ENCODE data around the gene USP49. TPM values are rescaled to one million over a fixed set of nuclear protein-coding genes. Genes with fewer than 3 reads are reported as not detected.
A peak's percentile ranks its signal among the peaks of the same experiment; 100 is the strongest.

Gene USP49
- total RNA-seq, 1 experiment from 2014 or later: 2.3 TPM

DNA sequence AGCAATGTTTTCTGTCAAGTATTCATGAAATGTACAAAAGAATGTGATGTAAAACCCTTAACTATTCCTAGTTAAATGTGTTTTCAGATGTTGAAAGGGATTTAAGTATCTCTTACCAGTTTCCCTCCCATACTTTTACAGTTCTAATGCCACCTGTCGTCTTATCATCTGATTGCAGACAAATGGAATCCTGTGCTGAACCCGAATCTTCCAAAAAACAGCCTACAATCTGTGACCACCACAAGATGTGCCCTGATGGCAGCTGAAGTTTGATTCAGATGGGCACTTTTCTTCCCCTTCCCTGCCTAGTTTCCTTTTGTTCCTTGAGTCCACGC, 105.8 kb downstream of the USP49 start:
- TF ChIP-seq EZH2 (IDR thresholded peaks at IDR 0.05; ENCODE audit: low read length, unreplicated experiment) (no peak), CTCF (conservative IDR thresholded peaks at IDR 0.05; ENCODE audit: low read depth, low read length) (no peak), EZH2phosphoT487 (IDR thresholded peaks at IDR 0.05; ENCODE audit: borderline replicate concordance, low read length) (no peak)
- no peak overlapping the region for H3K9ac ChIP-seq (ENCODE audit: low read length)
- no peak for ATAC-seq
- H4K20me1 ChIP-seq (ENCODE audit: low read length): no peaks in the 10 kb centered on the region
- peak overlapping the region; percentile 89; the same call in 1 of the 2 replicates for H3K4me3 ChIP-seq (ENCODE audit: low read length)
- peaks cover 32% of the 10 kb centered on the region for H3K36me3 ChIP-seq (ENCODE audit: low read depth, low read length)
- intact Hi-C loops (cut with micrococcal nuclease): loop anchor here (5.0 to 10.0 kb wide), 3 partner anchors 148 to 435 kb away; no protein-coding TSS in a partner anchor
- no peaks in the 10 kb centered on the region for H3K9me3 ChIP-seq (ENCODE audit: low read length)
- no peaks in the 10 kb centered on the region for H3K9me2 ChIP-seq (replicated peaks; ENCODE audit: low read length)
- no peak overlapping the region for H3K27ac ChIP-seq (ENCODE audit: low read length)
- no peak for DNase-seq
- H3K27me3 ChIP-seq (ENCODE audit: low read length): no peaks in the 10 kb centered on the region
- ChIA-PET CTCF (no interaction called here), POLR2A (ENCODE audit: unreplicated experiment) (no interaction called here)
- BruUV-seq (replicated peaks): no TSS peak
- no peaks in the 10 kb centered on the region for H3F3A ChIP-seq (ENCODE audit: low read length, unreplicated experiment)
- H3K4me1 ChIP-seq (ENCODE audit: insufficient read depth, low read length): peaks cover 17% of the 10 kb centered on the region
- peaks cover 21% of the 10 kb centered on the region for H3K79me2 ChIP-seq (ENCODE audit: low read length)
- no peak overlapping the region for H2AFZ ChIP-seq (ENCODE audit: low read length)
- H3K4me2 ChIP-seq (ENCODE audit: low read length): peak overlapping the region; percentile 68

DNA sequence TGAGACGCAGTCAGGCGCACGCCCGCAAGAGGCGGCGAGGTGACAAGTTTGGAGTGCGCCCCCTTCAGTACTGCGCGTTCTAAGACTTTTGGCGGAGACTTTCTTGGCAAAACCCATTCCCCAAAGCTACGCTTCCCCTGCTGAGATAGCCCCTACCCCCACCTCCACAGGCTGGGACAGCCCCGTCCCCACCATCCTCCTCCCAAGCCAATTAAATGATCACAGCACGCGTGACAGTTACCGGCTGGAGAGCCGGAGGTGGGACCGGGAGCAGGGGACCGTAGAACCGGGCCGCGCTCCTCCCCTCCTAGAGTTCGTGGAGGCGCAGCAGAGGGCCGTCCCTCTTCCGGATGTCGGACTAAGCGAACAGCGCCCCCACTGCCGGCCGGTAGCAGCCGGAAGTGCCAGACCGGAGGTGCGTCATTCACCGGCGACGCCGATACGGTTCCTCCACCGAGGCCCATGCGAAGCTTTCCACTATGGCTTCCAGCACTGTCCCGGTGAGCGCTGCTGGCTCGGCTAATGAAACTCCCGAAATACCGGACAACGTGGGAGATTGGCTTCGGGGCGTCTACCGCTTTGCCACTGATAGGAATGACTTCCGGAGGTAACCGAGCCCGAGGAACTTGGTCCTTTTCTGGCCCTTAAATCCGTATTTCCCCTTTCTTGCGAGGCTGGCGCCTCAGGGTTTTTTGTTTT, 107.8 kb downstream of the USP49 start, which contains the start of gene TOMM6:
Gene TOMM6 (plus strand): TSS at position 476 of the 699 bp plus-strand sequence. CDS start 4 bp downstream, at position 480.
- no peaks in the 10 kb centered on the region for H3F3A ChIP-seq (ENCODE audit: low read length, unreplicated experiment)
- peak within 1 kb of the TSS; percentile 94 for H3K4me2 ChIP-seq (ENCODE audit: low read length)
- peak within 1 kb of the TSS; percentile 96 for H3K9ac ChIP-seq (ENCODE audit: low read length)
- H3K79me2 ChIP-seq (ENCODE audit: low read length): peaks cover 21% of the 10 kb centered on the region
- peaks cover 30% of the 10 kb centered on the region for H3K36me3 ChIP-seq (ENCODE audit: low read depth, low read length)
- no peaks in the 10 kb centered on the region for H3K9me2 ChIP-seq (replicated peaks; ENCODE audit: low read length)
- TF ChIP-seq CTCF (conservative IDR thresholded peaks at IDR 0.05; ENCODE audit: low read depth, low read length): peak; percentile 75
- TF ChIP-seq EZH2phosphoT487 (IDR thresholded peaks at IDR 0.05; ENCODE audit: borderline replicate concordance, low read length): no peak
- H3K4me3 ChIP-seq (ENCODE audit: low read length): peak within 1 kb of the TSS; percentile 89
- no peaks in the 10 kb centered on the region for H3K27me3 ChIP-seq (ENCODE audit: low read length)
- intact Hi-C loops (cut with micrococcal nuclease): loop anchor here (1.0 to 10.0 kb wide), 5 partner anchors 53 to 437 kb away; partner anchors contain the start of genes BYSL, MED20 and TFEB
- BruUV-seq (replicated peaks): no TSS peak
- peaks cover 17% of the 10 kb centered on the region for H3K4me1 ChIP-seq (ENCODE audit: insufficient read depth, low read length)
- POLR2A ChIA-PET (ENCODE audit: unreplicated experiment): interaction anchor here (1.1 kb wide), 1 partner anchor 134 kb away, joined by 10 read pairs; the partner anchor contains the start of genes BYSL and MED20
- H2AFZ ChIP-seq (ENCODE audit: low read length): peak within 1 kb of the TSS; percentile 90
- no peaks in the 10 kb centered on the region for H3K9me3 ChIP-seq (ENCODE audit: low read length)
- peak; percentile 77 for ATAC-seq
- peak; percentile 96 for DNase-seq
- H4K20me1 ChIP-seq (ENCODE audit: low read length): no peaks in the 10 kb centered on the region
- H3K27ac ChIP-seq (ENCODE audit: low read length): peak within 1 kb of the TSS; percentile 69
- CTCF ChIA-PET: interaction anchor here (0.6 to 1.2 kb wide), 5 partner anchors 53 to 258 kb away, joined by 3 to 7 read pairs (median 6); partner anchors contain the start of genes BYSL and MED20

Data from PC-3 (cell line).